ENCODE results near the gene TJP1. TPM values are rescaled to one million over a fixed set of nuclear protein-coding genes. Genes with fewer than 3 reads are reported as not detected.

The TJP1 gene
- total and polyA plus RNA-seq, 2 experiments from 2014 or later = 39.2 to 51.2 TPM

- peaks cover 16% of the 10 kb centered on the region; the same call in 1 of the 2 replicates for H3F3A ChIP-seq (ENCODE audit: insufficient read depth)
- peaks cover 8% of the 10 kb centered on the region for H3K4me1 ChIP-seq (ENCODE audit: insufficient read depth)
- no peak overlapping the region for H3K27ac ChIP-seq
- no peaks in the 10 kb centered on the region for H4K20me1 ChIP-seq (ENCODE audit: insufficient read depth)
- in situ Hi-C loops (cut with MboI) = no loop called here
- 78 to 81% methylated on average over 24 of the region's 24 CpGs for WGBS, 2 experiments (ENCODE audit: low coverage in 1 of 2, low lambda C conversion rate in 2 of 2, missing lambda C conversion rate in 2 of 2)
- H2AFZ ChIP-seq = no peak overlapping the region
- TF ChIP-seq EZH2 (IDR thresholded peaks at IDR 0.05; ENCODE audit: insufficient read depth, poor library complexity, severe bottlenecking) = no peak
- no peak for TF ChIP-seq EZH2phosphoT487 (IDR thresholded peaks at IDR 0.05; ENCODE audit: insufficient read depth, low read depth)
- DNase-seq = no peak
- H3K27me3 ChIP-seq (replicated peaks; ENCODE audit: insufficient read depth) = no peaks in the 10 kb centered on the region
- H3K4me2 ChIP-seq (ENCODE audit: unreplicated experiment) = no peak overlapping the region
- H3K36me3 ChIP-seq (ENCODE audit: low read depth) = no peaks in the 10 kb centered on the region
- no peak overlapping the region for H3K9ac ChIP-seq
- no peaks in the 10 kb centered on the region for H3K79me2 ChIP-seq (ENCODE audit: insufficient read depth)
- no peaks in the 10 kb centered on the region for H3K9me2 ChIP-seq (ENCODE audit: insufficient read depth)
- H3K4me3 ChIP-seq = no peak overlapping the region
- H3K9me3 ChIP-seq (ENCODE audit: low read depth) = no peaks in the 10 kb centered on the region
These were observed 134.2 kb downstream of the TJP1 start for GRCh38 chr15:29687939-29688505.

GRCh38 chr15:29687204-29687815, 135.0 kb downstream of the TJP1 start:
- H2AFZ ChIP-seq = no peak overlapping the region
- H3K4me1 ChIP-seq (ENCODE audit: insufficient read depth) = peaks cover 8% of the 10 kb centered on the region
- in situ Hi-C loops (cut with MboI) = no loop called here
- H3K9ac ChIP-seq = no peak overlapping the region
- H3K9me3 ChIP-seq (ENCODE audit: low read depth) = no peaks in the 10 kb centered on the region
- H4K20me1 ChIP-seq (ENCODE audit: insufficient read depth) = no peaks in the 10 kb centered on the region
- no peaks in the 10 kb centered on the region for H3K9me2 ChIP-seq (ENCODE audit: insufficient read depth)
- no peaks in the 10 kb centered on the region for H3K27me3 ChIP-seq (replicated peaks; ENCODE audit: insufficient read depth)
- peaks cover 12% of the 10 kb centered on the region; the same call in 1 of the 2 replicates for H3F3A ChIP-seq (ENCODE audit: insufficient read depth)
- H3K79me2 ChIP-seq (ENCODE audit: insufficient read depth) = no peaks in the 10 kb centered on the region
- H3K36me3 ChIP-seq (ENCODE audit: low read depth) = no peaks in the 10 kb centered on the region
- no peak overlapping the region for H3K27ac ChIP-seq
- TF ChIP-seq EZH2 (IDR thresholded peaks at IDR 0.05; ENCODE audit: insufficient read depth, poor library complexity, severe bottlenecking) (no peak), EZH2phosphoT487 (IDR thresholded peaks at IDR 0.05; ENCODE audit: insufficient read depth, low read depth) (no peak)
- no peak for DNase-seq
- no peak overlapping the region for H3K4me2 ChIP-seq (ENCODE audit: unreplicated experiment)
- 59 to 64% methylated on average over 15 of the region's 15 CpGs for WGBS, 2 experiments (ENCODE audit: low coverage in 1 of 2, low lambda C conversion rate in 2 of 2, missing lambda C conversion rate in 2 of 2)
- no peak overlapping the region for H3K4me3 ChIP-seq

DNA sequence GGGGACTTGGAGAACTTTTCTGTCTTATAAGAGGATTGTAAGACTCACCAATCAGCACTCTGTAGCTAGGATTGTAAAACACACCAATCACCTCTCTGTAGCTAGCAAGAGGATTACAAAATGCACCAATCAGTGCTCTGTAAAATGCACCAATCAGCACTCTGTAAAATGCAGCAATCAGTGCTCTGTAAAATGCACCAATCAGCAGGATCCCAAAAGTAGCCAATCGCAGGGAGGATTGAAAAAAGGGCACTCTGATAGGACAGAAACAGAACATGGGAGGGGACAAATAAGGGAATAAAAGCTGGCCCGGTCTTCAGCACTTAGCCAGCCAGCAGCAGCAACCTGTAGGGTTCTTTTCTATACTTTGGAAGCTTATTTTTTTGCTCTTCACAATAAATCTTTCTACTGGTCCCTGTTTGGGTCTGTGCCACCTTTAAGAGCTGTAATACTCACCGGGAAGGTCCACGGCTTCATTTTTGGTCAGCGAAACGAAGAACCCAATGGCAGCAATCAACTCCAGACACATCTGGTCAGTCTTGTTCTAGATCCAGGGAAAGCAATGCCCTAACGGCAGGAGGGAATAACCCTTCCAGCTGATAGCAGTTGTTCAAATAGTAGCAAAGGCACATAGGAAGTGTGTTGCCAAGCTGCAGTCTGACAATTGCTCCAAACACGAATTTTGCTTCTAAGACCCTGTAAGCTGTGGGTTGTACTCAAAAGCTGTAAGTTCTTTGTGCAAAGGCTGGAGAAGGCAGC, 135.6 kb downstream of the TJP1 start:
- in situ Hi-C loops (cut with MboI) = no loop called here
- 67 to 74% methylated on average over 8 of the region's 8 CpGs for whole genome bisulfite sequencing, 2 experiments (ENCODE audit: low coverage in 1 of 2, low lambda C conversion rate in 2 of 2, missing lambda C conversion rate in 2 of 2)
- no peaks in the 10 kb centered on the region for H3K9me3 ChIP-seq (ENCODE audit: low read depth)

DNA sequence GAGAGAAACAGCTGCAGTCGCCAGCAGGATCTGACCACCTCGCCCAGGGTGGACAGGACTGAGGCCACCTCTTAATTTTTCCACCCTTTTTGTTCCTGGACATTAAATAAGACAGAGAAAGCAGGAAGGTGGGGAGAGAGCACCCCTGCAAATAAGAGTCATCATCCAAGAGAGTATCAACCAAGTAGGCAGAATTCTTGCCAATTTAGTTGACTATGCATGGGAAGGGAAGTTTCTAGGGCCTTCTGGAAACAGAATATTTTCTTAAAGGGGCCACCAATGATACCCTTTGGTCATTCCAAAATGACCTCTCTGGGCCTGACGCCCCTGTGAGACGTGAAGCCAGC, 136.2 kb downstream of the TJP1 start:
- Histone ChIP-seq H3K4me2 (ENCODE audit: unreplicated experiment) (no peak overlapping the region), H3K9ac (no peak overlapping the region), H3K9me3 (ENCODE audit: low read depth) (no peaks in the 10 kb centered on the region), H3K4me3 (no peak overlapping the region), H3K4me1 (ENCODE audit: insufficient read depth) (peaks cover 8% of the 10 kb centered on the region), H3K79me2 (ENCODE audit: insufficient read depth) (no peaks in the 10 kb centered on the region), H3K27ac (no peak overlapping the region), H2AFZ (no peak overlapping the region), H3K36me3 (ENCODE audit: low read depth) (no peaks in the 10 kb centered on the region), H3K9me2 (ENCODE audit: insufficient read depth) (no peaks in the 10 kb centered on the region), H3K27me3 (replicated peaks; ENCODE audit: insufficient read depth) (no peaks in the 10 kb centered on the region), H4K20me1 (ENCODE audit: insufficient read depth) (no peaks in the 10 kb centered on the region), H3F3A (ENCODE audit: insufficient read depth) (peaks cover 12% of the 10 kb centered on the region; the same call in 1 of the 2 replicates)
- 78 to 80% methylated on average over 4 of the region's 4 CpGs for WGBS, 2 experiments (ENCODE audit: low coverage in 1 of 2, low lambda C conversion rate in 2 of 2, missing lambda C conversion rate in 2 of 2)
- TF ChIP-seq EZH2 (IDR thresholded peaks at IDR 0.05; ENCODE audit: insufficient read depth, poor library complexity, severe bottlenecking) (no peak), EZH2phosphoT487 (IDR thresholded peaks at IDR 0.05; ENCODE audit: insufficient read depth, low read depth) (no peak)
- DNase-seq = no peak
- in situ Hi-C loops (cut with MboI) = no loop called here

More for the DNA sequence above, 135.6 kb downstream of the TJP1 start:
- no peak overlapping the region for H2AFZ ChIP-seq
- H3K27ac ChIP-seq = no peak overlapping the region
- no peak overlapping the region for H3K4me2 ChIP-seq (ENCODE audit: unreplicated experiment)
- no peak overlapping the region for H3K4me3 ChIP-seq
- no peaks in the 10 kb centered on the region for H4K20me1 ChIP-seq (ENCODE audit: insufficient read depth)
- H3K36me3 ChIP-seq (ENCODE audit: low read depth) = no peaks in the 10 kb centered on the region
- H3F3A ChIP-seq (ENCODE audit: insufficient read depth) = peaks cover 12% of the 10 kb centered on the region; the same call in 1 of the 2 replicates
- DNase-seq = no peak
- TF ChIP-seq EZH2 (IDR thresholded peaks at IDR 0.05; ENCODE audit: insufficient read depth, poor library complexity, severe bottlenecking) (no peak), EZH2phosphoT487 (IDR thresholded peaks at IDR 0.05; ENCODE audit: insufficient read depth, low read depth) (no peak)
- H3K9me2 ChIP-seq (ENCODE audit: insufficient read depth) = no peaks in the 10 kb centered on the region
- H3K79me2 ChIP-seq (ENCODE audit: insufficient read depth) = no peaks in the 10 kb centered on the region
- no peak overlapping the region for H3K9ac ChIP-seq
- no peaks in the 10 kb centered on the region for H3K27me3 ChIP-seq (replicated peaks; ENCODE audit: insufficient read depth)
- H3K4me1 ChIP-seq (ENCODE audit: insufficient read depth) = peaks cover 8% of the 10 kb centered on the region

Measured in GM23248 (cell line).